Ecto neural progenitor cell (in vitro differentiated cells): ENCODE measurements around the gene RYR2.
"Not testable (repeated sequence)": the region's sequence is repeated elsewhere in the genome, so short reads cannot be mapped to it uniquely, and the experiment has no call there.

Source experiments
- DNase-seq: peaks from one replicate; pipeline ENCODE4 v3.0.0-alpha.2; 2018; ENCODE audit warnings: low spot score

Gene RYR2

GRCh38 chr1:237084341-237085077 is 42.5 kb downstream of the RYR2 start:
- no peak for DNase-seq

- no peak for DNase-seq
Observed at GRCh38 chr1:237091691-237092090, 49.7 kb downstream of the RYR2 start.

- DNase-seq = no peak
Observed at GRCh38 chr1:237093691-237094090, 51.7 kb downstream of the RYR2 start.

- no peak for DNase-seq
Observed at GRCh38 chr1:237098541-237098940, 56.6 kb downstream of the RYR2 start.

GRCh38 chr1:237103021-237103420 is 61.0 kb downstream of the RYR2 start:
- DNase-seq = no peak

- no peak for DNase-seq
Observed at GRCh38 chr1:237104096-237104495, 62.1 kb downstream of the RYR2 start.

- DNase-seq = no peak
Observed at GRCh38 chr1:237105826-237106225, 63.8 kb downstream of the RYR2 start.

GRCh38 chr1:237108297-237109040 is 66.5 kb downstream of the RYR2 start:
- no peak for DNase-seq

GRCh38 chr1:237111807-237112206 is 69.8 kb downstream of the RYR2 start:
- no peak for DNase-seq

- DNase-seq = no peak
Observed at GRCh38 chr1:237112663-237113062, 70.7 kb downstream of the RYR2 start.

- no peak for DNase-seq
Observed at GRCh38 chr1:237115035-237115434, 73.1 kb downstream of the RYR2 start.

GRCh38 chr1:237119091-237119490 is 77.1 kb downstream of the RYR2 start:
- no peak for DNase-seq

- DNase-seq = no peak
Observed at GRCh38 chr1:237120683-237121082, 78.7 kb downstream of the RYR2 start.

GRCh38 chr1:237124856-237125462 is 83.0 kb downstream of the RYR2 start:
- DNase-seq = no peak

- DNase-seq = no peak
Observed at GRCh38 chr1:237126180-237126579, 84.2 kb downstream of the RYR2 start.

- not testable (repeated sequence) for DNase-seq
Observed at GRCh38 chr1:237127301-237127700, 85.3 kb downstream of the RYR2 start.

- DNase-seq = no peak
Observed at GRCh38 chr1:237133921-237134320, 91.9 kb downstream of the RYR2 start.

- no peak for DNase-seq
Observed at GRCh38 chr1:237134929-237135328, 92.9 kb downstream of the RYR2 start.

- DNase-seq = no peak
Observed at GRCh38 chr1:237138551-237138950, 96.6 kb downstream of the RYR2 start.

GRCh38 chr1:237139732-237140131 is 97.7 kb downstream of the RYR2 start:
- DNase-seq = no peak

- DNase-seq = no peak
Observed at GRCh38 chr1:237140986-237141385, 99.0 kb downstream of the RYR2 start.

- no peak for DNase-seq
Observed at GRCh38 chr1:237141502-237141901, 99.5 kb downstream of the RYR2 start.
